Left colon (tissue), 2 donors: ENCODE results near the gene TMEM43. TPM values are rescaled to one million over a fixed set of nuclear protein-coding genes. Genes with fewer than 3 reads are reported as not detected.
A peak's percentile ranks its signal among the peaks of the same experiment; 100 is the strongest.

Experiments
- ATAC-seq: fragments of 200-7000 bp; cut with Tn5 transposase; one replicate; pipeline ENCODE4 v1.9.1; 2020; ENCODE audit warnings: mild to moderate bottlenecking, moderate library complexity
- DNase-seq, 2 donors: peaks; one replicate each; pipeline ENCODE4 v3.0.0-alpha.2; 2020
- intact Hi-C, 2 donors: fragments of 100-400 bp; cut with DNase I in 1 of 2; cut with micrococcal nuclease in 1 of 2; formaldehyde crosslinking; loops; one replicate each; pipeline versions ENCODE4 v1.11.2 to v1.14.0; 2022; cut with DNase I, micrococcal nuclease
- total RNA-seq, 2 donors: library from RNA; stranded (reverse); fragmentation: NEBNext Ultra II Directional; extraction: Animal tissue kit (Norgen Biotek cat#: 25700); gene quantifications; one replicate each; pipeline ENCODE4 v1.2.1, GENCODE V29; 2021
- donor health status: DM: no; HTN: no; CAD: no.
- donor health status: DM: yes; HTN: yes; CAD: no.

TMEM43 gene
- total RNA-seq, 2 donors from 2014 or later: 25.3 to 29.2 TPM

DNA sequence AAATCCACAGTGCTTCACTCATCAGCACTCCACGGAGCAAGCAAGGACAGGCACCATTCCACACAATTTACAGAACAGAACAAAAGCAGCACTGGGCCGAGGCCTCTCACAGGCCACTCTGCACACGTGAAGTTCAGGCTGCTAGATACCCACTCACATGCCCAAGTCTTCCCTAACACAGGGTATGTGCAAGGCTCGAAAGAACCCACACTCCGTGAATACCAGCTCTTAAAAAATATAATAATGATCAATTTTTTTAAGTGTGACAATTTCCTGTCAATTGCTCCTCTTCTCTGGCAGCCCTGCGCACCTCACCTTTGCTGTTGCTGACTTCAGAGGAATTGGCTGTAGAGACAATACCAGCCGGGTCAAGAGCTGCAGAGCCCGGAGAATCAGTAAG is 34.6 kb downstream of the TMEM43 start:
- intact Hi-C loops: no loop called here
- DNase-seq (no peak), ATAC-seq (no peak)

DNA sequence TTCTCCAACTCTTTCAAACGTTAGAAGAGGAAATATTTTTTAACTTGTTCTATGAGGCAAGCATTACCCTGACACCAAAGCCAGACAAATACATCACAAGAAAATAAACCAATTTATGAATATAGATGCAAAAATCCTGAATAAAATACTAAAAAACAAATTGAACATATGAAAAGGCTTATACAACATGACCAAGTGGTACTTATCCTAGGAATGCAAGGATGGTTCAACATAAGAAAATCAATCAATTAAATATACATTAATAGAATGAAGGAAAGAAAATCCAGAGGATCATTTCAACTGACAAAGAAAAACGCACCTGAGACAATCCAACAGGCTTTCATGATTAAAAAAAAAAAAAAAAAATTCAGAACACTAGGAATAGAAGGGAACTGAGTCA is 36.4 kb downstream of the TMEM43 start:
- no peak for ATAC-seq
- intact Hi-C loops: no loop called here
- DNase-seq: no peak

- DNase-seq (no peak), ATAC-seq (no peak)
- intact Hi-C loops: no loop called here
These were observed 37.3 kb downstream of the TMEM43 start for GRCh38 chr3:14162178-14162577.

GRCh38 chr3:14166877-14167603 is 42.2 kb downstream of the TMEM43 start:
- ATAC-seq (no peak), DNase-seq (no peak)
- intact Hi-C loops: no loop called here

DNA sequence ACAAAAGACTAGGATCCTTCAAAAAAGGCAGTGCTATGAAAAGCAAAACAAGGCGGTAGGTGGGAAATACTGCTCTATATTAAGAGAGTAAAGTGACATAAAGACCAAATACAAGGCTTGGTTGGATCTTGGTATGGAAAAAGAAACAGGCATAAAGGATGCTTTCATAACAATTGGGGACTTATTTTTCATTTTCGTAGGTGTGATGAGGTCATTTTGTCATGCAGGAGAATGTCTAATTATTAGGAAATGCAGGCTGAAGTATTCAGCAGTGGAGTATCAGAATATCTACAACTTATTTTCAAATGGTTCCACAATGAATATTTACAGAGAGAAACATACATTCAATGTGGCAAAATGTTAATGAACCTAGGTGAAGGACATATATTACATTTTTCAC is 44.6 kb downstream of the TMEM43 start:
- intact Hi-C loops: no loop called here
- DNase-seq: no peak
- no peak for ATAC-seq

- no peak for DNase-seq
- no peak for ATAC-seq
- intact Hi-C loops: loop anchor here in 1 of 2 donors (10.0 kb wide), 1 partner anchor 275 kb away; no protein-coding TSS in a partner anchor
These were observed 45.0 kb downstream of the TMEM43 start for GRCh38 chr3:14169871-14170270.

GRCh38 chr3:14170531-14171159 is 45.8 kb downstream of the TMEM43 start:
- intact Hi-C loops: loop anchor here in 1 of 2 donors (10.0 kb wide), 1 partner anchor 276 kb away; no protein-coding TSS in a partner anchor
- ATAC-seq (no peak), DNase-seq (no peak)

- ATAC-seq (no peak), DNase-seq (no peak)
- intact Hi-C loops: loop anchor here in 1 of 2 donors (10.0 kb wide), 1 partner anchor 278 kb away; no protein-coding TSS in a partner anchor
These were observed 47.6 kb downstream of the TMEM43 start for GRCh38 chr3:14172496-14172895.

- intact Hi-C loops: loop anchor here in 1 of 2 donors (10.0 kb wide), 1 partner anchor 280 kb away; no protein-coding TSS in a partner anchor
- DNase-seq (no peak), ATAC-seq (no peak)
These were observed 49.6 kb downstream of the TMEM43 start for GRCh38 chr3:14174483-14174882.

GRCh38 chr3:14175383-14176037 is 50.7 kb downstream of the TMEM43 start:
- DNase-seq (no peak), ATAC-seq (no peak)
- intact Hi-C loops: loop anchor here in 1 of 2 donors (5.0 to 10.0 kb wide), 2 partner anchors 48 to 281 kb away; partner anchors contain the start of gene TMEM43

DNA sequence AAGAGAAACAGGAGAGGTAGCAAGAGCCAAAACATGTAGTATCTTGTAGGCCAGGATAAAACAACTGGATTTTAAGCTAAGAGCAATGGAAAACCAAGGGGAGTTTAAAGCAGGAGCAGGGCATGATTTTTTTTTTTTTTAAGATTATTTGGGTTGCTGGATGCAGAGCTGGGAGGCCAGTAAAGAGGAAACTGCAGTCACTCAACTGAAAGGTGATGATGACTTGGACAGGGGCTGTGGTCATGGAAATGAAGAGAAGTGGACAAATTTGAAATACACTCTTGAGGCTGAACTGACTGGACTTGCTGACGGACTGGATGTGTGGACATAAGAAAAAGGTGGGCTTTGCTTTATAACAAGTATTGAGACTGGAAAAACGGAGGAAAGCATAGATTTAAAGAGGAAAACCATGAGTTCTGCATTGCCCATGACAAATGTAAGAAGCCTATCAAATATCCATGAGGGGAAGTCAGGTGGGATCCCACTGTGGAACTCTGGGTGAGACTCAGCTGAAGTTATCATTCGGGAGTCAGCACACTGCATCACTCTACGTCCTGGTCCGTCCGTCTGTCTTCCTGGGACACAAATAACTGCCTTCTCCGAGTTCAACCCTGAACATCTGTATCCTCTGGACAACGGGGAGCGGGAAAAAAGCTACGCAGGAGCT is 52.9 kb downstream of the TMEM43 start:
- ATAC-seq (no peak), DNase-seq (peak in 1 of 2 donors; percentile 29)
- intact Hi-C loops: loop anchor here in 1 of 2 donors (5.0 to 10.0 kb wide), 2 partner anchors 50 to 283 kb away; partner anchors contain the start of gene TMEM43

GRCh38 chr3:14178247-14179113 is 53.6 kb downstream of the TMEM43 start, which contains the start of the genes LSM3 and XPC:
Gene LSM3 (plus strand): TSS chr3:14178817. CDS start chr3:14178861, 44 bp downstream.
Gene XPC (minus strand): TSS chr3:14178601. CDS start chr3:14178568, 33 bp downstream.
- intact Hi-C loops: loop anchor here in 1 of 2 donors (5.0 to 10.0 kb wide), 2 partner anchors 51 to 284 kb away; partner anchors contain the start of gene TMEM43
- peak; percentile 96 to 98 for DNase-seq
- ATAC-seq: peak; percentile 98

DNA sequence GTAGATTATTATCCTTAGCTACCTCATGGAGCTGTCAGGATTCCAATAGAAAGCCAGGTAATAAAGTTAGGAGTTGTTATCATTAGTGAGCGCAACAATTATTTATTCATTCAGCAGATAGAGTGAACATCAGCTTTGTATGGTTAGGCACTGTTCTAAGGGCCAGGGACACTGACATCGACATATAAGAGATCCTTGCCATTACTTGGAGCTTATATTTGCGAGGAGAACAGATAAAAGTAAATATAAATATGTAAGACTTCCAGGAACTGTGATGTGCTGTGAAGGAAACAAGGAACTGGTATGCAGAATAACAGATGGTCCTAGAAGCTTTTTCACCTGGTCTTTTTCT is 54.2 kb downstream of the TMEM43 start:
- DNase-seq (no peak), ATAC-seq (no peak)
- intact Hi-C loops: loop anchor here in 1 of 2 donors (5.0 to 10.0 kb wide), 2 partner anchors 52 to 284 kb away; partner anchors contain the start of gene TMEM43

DNA sequence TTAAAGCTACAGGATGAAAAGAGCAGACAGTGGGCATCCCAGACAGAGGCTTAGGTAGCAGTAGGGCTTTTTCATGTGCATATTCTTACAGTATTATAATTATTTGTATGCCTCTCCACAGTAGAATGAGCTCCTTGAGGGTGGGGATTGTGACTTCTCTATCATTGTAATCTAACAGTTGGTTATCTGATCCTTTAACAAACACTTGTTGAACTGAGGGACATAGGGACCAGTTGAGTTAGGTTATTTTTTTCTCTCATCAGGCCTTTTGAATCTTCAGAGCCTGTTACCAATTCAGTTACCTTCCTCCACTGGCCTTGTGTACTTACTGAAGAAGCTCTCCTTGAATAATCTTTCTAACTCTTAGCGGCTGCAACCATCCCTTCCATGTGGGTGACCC is 54.9 kb downstream of the TMEM43 start:
- no peak for ATAC-seq
- intact Hi-C loops: loop anchor here in 1 of 2 donors (5.0 to 10.0 kb wide), 2 partner anchors 52 to 285 kb away; partner anchors contain the start of gene TMEM43
- no peak for DNase-seq

DNA sequence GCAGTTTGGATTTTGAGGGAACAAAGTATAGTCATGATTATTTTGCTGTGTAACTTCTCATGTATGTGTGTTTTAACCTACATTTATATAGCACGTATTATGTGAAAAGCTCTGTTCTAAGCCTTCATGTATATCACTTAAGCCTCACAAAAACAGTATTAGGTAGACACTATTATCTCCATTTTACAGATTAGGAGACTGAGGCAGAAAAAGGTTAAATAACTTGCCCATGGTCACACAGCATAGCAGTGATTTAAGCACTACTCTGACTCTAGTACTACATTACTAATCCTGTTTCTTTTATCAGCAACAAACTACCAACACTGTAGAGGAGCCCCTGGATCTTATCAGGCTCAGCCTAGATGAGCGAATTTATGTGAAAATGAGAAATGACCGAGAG is 56.4 kb downstream of the TMEM43 start:
- ATAC-seq: no peak
- intact Hi-C loops: no loop called here
- no peak for DNase-seq

DNA sequence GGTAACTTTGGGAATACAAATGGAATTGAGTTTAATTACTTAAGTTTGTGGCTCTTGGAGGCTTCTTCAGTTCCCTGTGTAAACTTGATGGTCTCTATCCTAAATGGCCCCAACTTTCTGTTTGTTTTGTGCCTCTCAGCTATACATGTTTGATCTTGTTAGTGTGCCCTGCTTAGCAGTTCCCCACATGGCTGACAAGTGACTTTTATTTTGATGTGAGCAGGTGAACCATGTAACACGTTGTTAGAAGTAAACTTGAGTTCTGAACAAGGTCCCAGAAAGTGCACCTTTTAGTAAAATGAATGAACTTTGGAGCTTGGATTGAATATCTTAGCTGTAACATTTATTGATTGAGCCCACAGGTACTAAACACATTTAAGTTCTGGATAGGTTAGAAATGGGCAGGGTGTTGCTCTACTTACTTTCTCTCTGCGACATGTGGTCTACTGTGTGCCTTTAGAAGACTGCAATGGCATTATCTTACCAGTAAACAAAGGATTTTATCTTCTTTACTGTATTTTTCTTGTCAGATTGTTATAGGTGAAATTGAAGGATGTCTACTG is 58.2 kb downstream of the TMEM43 start:
- DNase-seq: no peak
- intact Hi-C loops: no loop called here
- no peak for ATAC-seq

DNA sequence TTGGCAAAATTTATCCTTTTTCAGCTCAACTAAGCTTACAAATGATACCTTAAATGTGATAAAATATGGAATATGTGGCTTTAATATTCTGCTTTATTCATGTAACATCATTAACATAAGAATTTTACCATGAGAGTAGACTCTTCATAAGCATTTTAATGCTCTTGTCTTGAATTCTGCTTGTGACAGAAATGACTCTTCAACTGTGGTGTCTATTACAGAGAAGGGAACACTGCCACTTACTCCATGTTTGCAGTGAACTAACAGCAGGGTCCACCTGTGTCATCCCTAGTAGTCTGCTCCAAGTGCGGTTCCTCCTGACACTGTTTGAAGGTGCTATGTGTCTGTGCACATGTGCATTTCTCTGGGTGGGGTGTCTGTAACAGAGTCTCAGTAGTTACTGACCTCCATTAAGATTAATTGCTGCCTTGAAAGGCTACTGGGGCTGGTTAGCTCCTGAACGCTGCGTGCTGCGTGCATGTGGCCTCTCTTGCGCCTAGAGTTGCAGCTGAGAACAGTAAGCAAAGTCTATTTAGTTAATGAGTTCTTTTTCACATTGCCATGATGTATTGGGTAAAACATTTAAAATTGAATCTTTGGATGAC is 62.1 kb downstream of the TMEM43 start:
- ATAC-seq (no peak), DNase-seq (no peak)
- intact Hi-C loops: no loop called here
